IMR-90 (cell line): Measurements from ENCODE around the gene KRT73. TPM values are rescaled to one million over a fixed set of nuclear protein-coding genes. Genes with fewer than 3 reads are reported as not detected.

Experiments used
- ATAC-seq: fragments of 200-7000 bp; cut with Tn5 transposase; 2 replicates; pipeline ENCODE4 v1.9.1; 2020; ENCODE audit warnings: low read depth, mild to moderate bottlenecking, moderate library complexity
- BruUV-seq: library from RNA; stranded (reverse); fragments of 400-500 nt; replicated peaks from 2 replicates; lab custom pipeline; 2021; lab: Mats Ljungman, UMichigan
- CTCF ChIA-PET: fragments of 300-600 bp; formaldehyde crosslinking; extraction: SDS; loops from one replicate; lab custom pipeline; 2021; ENCODE audit warnings: antibody characterized with exemption; lab: Yijun Ruan, JAX
- POLR2A ChIA-PET: fragments of 300-600 bp; sonication (Branson Sonifier 250); formaldehyde crosslinking; loops from one replicate; lab custom pipeline; 2022; ENCODE audit warnings: antibody characterized with exemption; ENCODE audit not compliant: unreplicated experiment; lab: Charles Lee
- DNase-seq: peaks from one replicate; pipeline ENCODE4 v3.0.0; 2013
- H2AFZ ChIP-seq: replicated peaks from 2 replicates; pipeline ENCODE3; 2013; ENCODE audit warnings: low read length, mild to moderate bottlenecking; ENCODE audit not compliant: poor library complexity
- H2AK5ac ChIP-seq: 2 replicates; pipeline ENCODE4 v1.6.1; 2013; ENCODE audit warnings: low read depth, low read length, inconsistent platforms
- H2AK9ac ChIP-seq: replicated peaks from 2 replicates; pipeline ENCODE3; 2013; ENCODE audit warnings: mild to moderate bottlenecking, low read depth, low read length, moderate library complexity; ENCODE audit not compliant: poor library complexity
- H2BK120ac ChIP-seq: 2 replicates; pipeline ENCODE4 v1.6.1; 2013; ENCODE audit warnings: low read depth, low read length, inconsistent platforms
- H2BK15ac ChIP-seq: 3 replicates; pipeline ENCODE4 v1.6.1; 2013; ENCODE audit warnings: low read depth, low read length, inconsistent platforms
- H2BK20ac ChIP-seq: 2 replicates; pipeline ENCODE4 v1.6.1; 2013; ENCODE audit warnings: low read depth, mild to moderate bottlenecking, inconsistent platforms, low read length, moderate library complexity
- H2BK5ac ChIP-seq: 2 replicates; pipeline ENCODE4 v1.6.1; 2013; ENCODE audit warnings: mild to moderate bottlenecking, low read depth, low read length, inconsistent platforms; ENCODE audit not compliant: poor library complexity, severe bottlenecking
- H3K14ac ChIP-seq: replicated peaks from 2 replicates; pipeline ENCODE4 v1.6.1; 2013; ENCODE audit warnings: low read depth, low read length, inconsistent platforms
- H3K18ac ChIP-seq: 2 replicates; pipeline ENCODE4 v1.6.1; 2013; ENCODE audit warnings: low read depth, low read length, control low read depth
- H3K23ac ChIP-seq: 2 replicates; pipeline ENCODE4 v1.6.1; 2013; ENCODE audit warnings: low read depth, low read length, inconsistent platforms
- H3K27ac ChIP-seq: 2 replicates; pipeline ENCODE4 v1.5.1; 2013; ENCODE audit warnings: mild to moderate bottlenecking, control low read depth, low read length; ENCODE audit not compliant: insufficient read depth
- H3K27me3 ChIP-seq: 2 replicates; pipeline ENCODE4 v1.6.1; 2013; ENCODE audit warnings: low read length; ENCODE audit not compliant: control insufficient read depth, insufficient read depth
- H3K36me3 ChIP-seq: 2 replicates; pipeline ENCODE4 v1.6.1; 2013; ENCODE audit warnings: low read length, mixed read lengths; ENCODE audit not compliant: control insufficient read depth, insufficient read depth
- H3K4ac ChIP-seq: 2 replicates; pipeline ENCODE4 v1.6.1; 2013; ENCODE audit warnings: low read depth, low read length, inconsistent platforms
- H3K4me1 ChIP-seq: 2 replicates; pipeline ENCODE4 v1.6.1; 2013; ENCODE audit warnings: low read length, mixed read lengths; ENCODE audit not compliant: control insufficient read depth, insufficient read depth
- H3K4me2 ChIP-seq: 2 replicates; pipeline ENCODE4 v1.6.1; 2013; ENCODE audit warnings: low read depth, mild to moderate bottlenecking, control low read depth, low read length, moderate library complexity
- H3K4me3 ChIP-seq: 2 replicates; pipeline ENCODE4 v1.5.1; 2013; ENCODE audit warnings: low read depth, mild to moderate bottlenecking, control low read depth, low read length, moderate library complexity; ENCODE audit not compliant: insufficient read depth
- H3K56ac ChIP-seq: 2 replicates; pipeline ENCODE4 v1.6.1; 2013; ENCODE audit warnings: low read length, inconsistent platforms; ENCODE audit not compliant: insufficient read depth; ENCODE audit errors: extremely low read depth
- H3K79me1 ChIP-seq, 2 experiments: 2 replicates each; pipeline ENCODE4 v1.6.1; 2013; ENCODE audit warnings: low read length in 2 of 2, inconsistent platforms in 1 of 2, low read depth in 1 of 2
- H3K9ac ChIP-seq: 2 replicates; pipeline ENCODE4 v1.6.1; 2013; ENCODE audit warnings: low read depth, low read length, control low read depth
- H3K9me1 ChIP-seq: 2 replicates; pipeline ENCODE4 v1.6.1; 2013; ENCODE audit warnings: low read length, inconsistent platforms; ENCODE audit not compliant: insufficient read depth
- H3K9me3 ChIP-seq: 2 replicates; pipeline ENCODE4 v1.6.1; 2013; ENCODE audit warnings: low read length; ENCODE audit not compliant: control insufficient read depth, insufficient read depth
- H4K20me1 ChIP-seq: 2 replicates; pipeline ENCODE4 v1.6.1; 2013; ENCODE audit warnings: low read length, inconsistent platforms; ENCODE audit not compliant: insufficient read depth
- H4K5ac ChIP-seq: 2 replicates; pipeline ENCODE4 v1.6.1; 2013; ENCODE audit warnings: mild to moderate bottlenecking, low read depth, low read length, control low read depth
- H4K8ac ChIP-seq, 2 experiments: 2 replicates each; pipeline ENCODE4 v1.6.1; 2013; ENCODE audit warnings: low read depth in 2 of 2, low read length in 2 of 2, control low read depth in 1 of 2, inconsistent platforms in 1 of 2
- H4K91ac ChIP-seq: 2 replicates; pipeline ENCODE4 v1.6.1; 2013; ENCODE audit warnings: low read depth, low read length, inconsistent platforms; ENCODE audit not compliant: insufficient read depth
- BHLHE40 ChIP-seq: fragments of 150-350 bp; IDR thresholded peaks from 2 replicates; pipeline ENCODE4 v1.6.1; 2016; ENCODE audit warnings: mild to moderate bottlenecking, low read depth, low read length
- CEBPB ChIP-seq: IDR thresholded peaks from 2 replicates; pipeline ENCODE4 v1.6.1; 2012; ENCODE audit warnings: low read depth, low read length, improper control_type of control experiment
- CHD1 ChIP-seq: IDR thresholded peaks from 2 replicates; pipeline ENCODE4 v1.6.1; 2012; ENCODE audit warnings: low read depth, low read length, improper control_type of control experiment
- CTCF ChIP-seq: conservative IDR thresholded peaks from 2 replicates; pipeline ENCODE4 v1.5.1; 2012; ENCODE audit warnings: mild to moderate bottlenecking, low read depth, low read length, improper control_type of control experiment
- FOS ChIP-seq: fragments of 150-350 bp; IDR thresholded peaks from 2 replicates; pipeline ENCODE4 v1.6.1; 2016; ENCODE audit warnings: low read depth, low read length
- MAFK ChIP-seq: IDR thresholded peaks from 2 replicates; pipeline ENCODE4 v1.6.1; 2012; ENCODE audit warnings: low read depth, low read length, improper control_type of control experiment
- MAZ ChIP-seq: IDR thresholded peaks from 2 replicates; pipeline ENCODE4 v1.6.1; 2012; ENCODE audit warnings: low read depth, mild to moderate bottlenecking, low read length, improper control_type of control experiment, moderate library complexity, borderline replicate concordance
- MXI1 ChIP-seq: IDR thresholded peaks from 2 replicates; pipeline ENCODE4 v1.6.1; 2012; ENCODE audit warnings: low read depth, mild to moderate bottlenecking, low read length, moderate library complexity, borderline replicate concordance
- NFE2L2 ChIP-seq: fragments of 150-350 bp; IDR thresholded peaks from 2 replicates; pipeline ENCODE4 v1.6.1; 2016; ENCODE audit warnings: low read depth, mild to moderate bottlenecking, low read length
- POLR2A ChIP-seq: IDR thresholded peaks from 2 replicates; pipeline ENCODE4 v1.6.1; 2012; ENCODE audit warnings: mild to moderate bottlenecking, low read depth, low read length
- RAD21 ChIP-seq: IDR thresholded peaks from 2 replicates; pipeline ENCODE4 v1.6.1; 2012; ENCODE audit warnings: low read length, improper control_type of control experiment
- SMC3 ChIP-seq: fragments of 150-350 bp; IDR thresholded peaks from 2 replicates; pipeline ENCODE4 v1.6.1; 2016; ENCODE audit warnings: low read depth, mild to moderate bottlenecking, antibody characterized with exemption, low read length, moderate library complexity
- USF2 ChIP-seq: fragments of 150-350 bp; IDR thresholded peaks from 2 replicates; pipeline ENCODE4 v1.6.1; 2017; ENCODE audit warnings: mild to moderate bottlenecking, antibody characterized with exemption, low read length, low read depth
- WGBS, 2 experiments: methylation state at CpG; one replicate each; pipeline versions ENCODE4 v1.1.5 to v1.1.7; 2013; ENCODE audit warnings: missing lambda C conversion rate in 2 of 2; ENCODE audit not compliant: insufficient read length in 1 of 2; ENCODE audit errors: extremely low coverage in 2 of 2; 5-methylcytosine and 5-hydroxymethylcytosine counted together
- dilution Hi-C: fragments of 300-500 bp; cut with HindIII; formaldehyde crosslinking; loops from one replicate; pipeline ENCODE4 v1.14.3; 2018; ENCODE audit warnings: low sequenced_read_pairs; ENCODE audit not compliant: unreplicated experiment
- in situ Hi-C: fragments of 300-500 bp; cut with MboI; formaldehyde crosslinking; loops from 3 replicates; pipeline ENCODE4 v1.14.3; 2019; ENCODE audit warnings: low sequenced_read_pairs, inconsistent platforms, mixed read lengths
- intact Hi-C: fragments of 100-400 bp; cut with micrococcal nuclease; formaldehyde crosslinking; loops from 2 replicates; pipeline ENCODE4 v1.10.0; 2022
- polyA plus RNA-seq, 3 experiments: library from polyadenylated mRNA; depleted of rRNA; stranded (reverse); fragments of >200 nt; gene quantifications; 2 replicates each; pipeline ENCODE4 v1.2.3, GENCODE V29; 2012; ENCODE audit warnings: low replicate concordance in 1 of 3
- total RNA-seq: library from RNA; depleted of rRNA; stranded (reverse); fragments of >200 nt; gene quantifications from 2 replicates; pipeline ENCODE4 v1.2.3, GENCODE V29; 2012

KRT73 gene
- total and polyA plus RNA-seq, 2 of the 4 experiments (the other 2 are of a cell fraction) = not detected

- Histone ChIP-seq H3K23ac (no peak overlapping the region), H3K9me1 (no peaks in the 10 kb centered on the region), H2AFZ (no peak overlapping the region), H4K91ac (no peak overlapping the region), H2BK20ac (no peak overlapping the region), H3K4me3 (no peak overlapping the region), H2BK5ac (no peak overlapping the region), H3K4me1 (no peaks in the 10 kb centered on the region), H2BK15ac (no peak overlapping the region), H3K56ac (no peak overlapping the region), H2BK120ac (no peak overlapping the region), H3K18ac (no peak overlapping the region), H3K27me3 (peaks cover 18% of the 10 kb centered on the region), H3K79me1 (no peaks in the 10 kb centered on the region), H3K14ac (no peak overlapping the region), H2AK9ac (no peak overlapping the region), H2AK5ac (no peak overlapping the region), H3K9ac (no peak overlapping the region), H4K20me1 (no peaks in the 10 kb centered on the region), H3K4ac (no peak overlapping the region), H3K9me3 (no peaks in the 10 kb centered on the region), H3K27ac (no peak overlapping the region), H4K8ac (no peak overlapping the region), H3K4me2 (no peak overlapping the region), H4K5ac (no peak overlapping the region), H3K36me3 (no peaks in the 10 kb centered on the region)
- DNase-seq (no peak), ATAC-seq (no peak)
- no TSS peak for BruUV-seq
- TF ChIP-seq RAD21 (no peak), POLR2A (no peak), MXI1 (no peak), USF2 (no peak), BHLHE40 (no peak), CTCF (no peak), MAFK (no peak), CEBPB (no peak), FOS (no peak), MAZ (no peak), NFE2L2 (no peak), CHD1 (no peak), SMC3 (no peak)
- in situ Hi-C loops = loop anchor here (5.0 kb wide), 1 partner anchor 51 kb away; no protein-coding TSS in a partner anchor
- ChIA-PET CTCF (no interaction called here), POLR2A (no interaction called here)
- dilution Hi-C loops = no loop called here
- WGBS, 2 experiments = no CpG with 5 or more reads among the region's 3 CpGs
- intact Hi-C loops = no loop called here
These were observed 48.1 kb upstream of the KRT73 start for GRCh38 chr12:52666471-52666870.
